Tibial nerve (tissue), 4 donors: Measurements from ENCODE around the gene PRKG1. TPM values are rescaled to one million over a fixed set of nuclear protein-coding genes. Genes with fewer than 3 reads are reported as not detected.

Experiments used
- DNase-seq, 2 donors: peaks; one replicate each; pipeline ENCODE4 v3.0.0-alpha.2; 2019; ENCODE audit warnings: low spot score in 2 of 2
- H3K27ac ChIP-seq, 4 donors: fragments of 200-600 bp; sonication (generic) in 3 of 4; one replicate each; pipeline ENCODE4 v1.5.1; 2017 to 2019; ENCODE audit warnings: mild to moderate bottlenecking in 1 of 4
- H3K27me3 ChIP-seq, 2 donors: fragments of 200-600 bp; sonication (generic) in 1 of 2; one replicate each; pipeline versions ENCODE4 v1.5.1 to v1.6.0; 2017 to 2019
- H3K36me3 ChIP-seq, 3 donors: fragments of 200-600 bp; sonication (generic); one replicate each; pipeline ENCODE4 v1.5.1; 2018 to 2019
- H3K4me1 ChIP-seq, 4 donors: fragments of 200-600 bp; sonication (generic) in 3 of 4; one replicate each; pipeline ENCODE4 v1.5.1; 2017 to 2019
- H3K4me3 ChIP-seq, 4 donors: fragments of 200-600 bp; sonication (generic) in 3 of 4; one replicate each; pipeline ENCODE4 v1.5.1; 2017 to 2019; ENCODE audit warnings: mild to moderate bottlenecking in 1 of 4, moderate library complexity in 1 of 4
- H3K9me3 ChIP-seq, 4 donors: fragments of 200-600 bp; sonication (generic) in 3 of 4; one replicate each; pipeline ENCODE4 v1.5.1; 2017 to 2019
- CTCF ChIP-seq, 5 experiments: fragments of 200-600 bp in 3 of 5; fragments of 450-650 bp in 2 of 5; sonication (generic) in 3 of 5; IDR thresholded peaks; one replicate each; pipeline ENCODE4 v1.5.1; 2016 to 2019; ENCODE audit warnings: antibody characterized with exemption in 5 of 5, mild to moderate bottlenecking in 3 of 5, moderate library complexity in 2 of 5
- EP300 ChIP-seq, 2 donors: sonication (generic); formaldehyde crosslinking; IDR thresholded peaks; one replicate each; pipeline ENCODE4 v1.6.1; 2017; ENCODE audit warnings: antibody characterized with exemption in 2 of 2, mild to moderate bottlenecking in 1 of 2
- POLR2A ChIP-seq, 2 donors: fragments of 450-650 bp; IDR thresholded peaks; one replicate each; pipeline ENCODE4 v1.6.1; 2017; ENCODE audit warnings: antibody characterized with exemption in 2 of 2, mild to moderate bottlenecking in 2 of 2, moderate library complexity in 2 of 2
- WGBS, 2 donors: methylation state at CpG; one replicate each; pipeline ENCODE4 v1.1.5; 2018; 5-methylcytosine and 5-hydroxymethylcytosine counted together
- total RNA-seq, 4 donors: library from RNA; depleted of rRNA; stranded (reverse); fragments of >200 nt; gene quantifications; one replicate each; pipeline ENCODE4 v1.1.0, GENCODE V29; 2016

PRKG1 gene
- total RNA-seq, 4 donors from 2014 or later, result 8.7 to 35.0 (median 14.8) TPM

- Histone ChIP-seq H3K9me3 (no peaks in the 10 kb centered on the region), H3K27me3 (no peaks in the 10 kb centered on the region), H3K4me1 (peaks cover 0 to 3% (median 0%) of the 10 kb centered on the region in 4 donors), H3K27ac (no peak overlapping the region), H3K4me3 (no peak overlapping the region), H3K36me3 (no peaks in the 10 kb centered on the region)
- no peak for DNase-seq
- TF ChIP-seq EP300 (IDR thresholded peaks at IDR 0.05), result no peak
- TF ChIP-seq POLR2A (IDR thresholded peaks at IDR 0.05), result no peak
- TF ChIP-seq CTCF (IDR thresholded peaks at IDR 0.05), result no peak
- WGBS, 2 donors, result 90 to 92% methylated on average over 5 of the region's 5 CpGs
Observed at GRCh38 chr10:51085204-51085603, 10.9 kb downstream of the PRKG1 start.

- Histone ChIP-seq H3K36me3 (no peaks in the 10 kb centered on the region), H3K4me3 (no peak overlapping the region), H3K4me1 (peaks cover 0 to 3% (median 0%) of the 10 kb centered on the region in 4 donors), H3K27ac (no peak overlapping the region), H3K27me3 (no peaks in the 10 kb centered on the region), H3K9me3 (no peaks in the 10 kb centered on the region)
- WGBS, 2 donors, result 84% methylated on average over 4 of the region's 4 CpGs
- no peak for TF ChIP-seq EP300 (IDR thresholded peaks at IDR 0.05)
- no peak for TF ChIP-seq POLR2A (IDR thresholded peaks at IDR 0.05)
- no peak for TF ChIP-seq CTCF (IDR thresholded peaks at IDR 0.05)
- DNase-seq, result no peak
Observed at GRCh38 chr10:51086710-51087109, 12.4 kb downstream of the PRKG1 start.

GRCh38 chr10:51087114-51087513 lies 12.8 kb downstream of the PRKG1 start:
- TF ChIP-seq POLR2A (IDR thresholded peaks at IDR 0.05), result no peak
- no peak for TF ChIP-seq CTCF (IDR thresholded peaks at IDR 0.05)
- no peak for TF ChIP-seq EP300 (IDR thresholded peaks at IDR 0.05)
- H3K27ac ChIP-seq, result no peak overlapping the region
- H3K4me1 ChIP-seq, result peaks cover 0 to 3% (median 0%) of the 10 kb centered on the region in 4 donors
- DNase-seq, result no peak
- H3K4me3 ChIP-seq, result no peak overlapping the region
- no peaks in the 10 kb centered on the region for H3K27me3 ChIP-seq
- no peaks in the 10 kb centered on the region for H3K36me3 ChIP-seq
- H3K9me3 ChIP-seq, result no peaks in the 10 kb centered on the region

GRCh38 chr10:51090190-51090589 lies 15.9 kb downstream of the PRKG1 start:
- Histone ChIP-seq H3K4me3 (no peak overlapping the region), H3K36me3 (no peaks in the 10 kb centered on the region), H3K27me3 (no peaks in the 10 kb centered on the region), H3K27ac (no peak overlapping the region), H3K9me3 (no peaks in the 10 kb centered on the region), H3K4me1 (peaks cover 0 to 8% (median 0%) of the 10 kb centered on the region in 4 donors)
- no peak for DNase-seq
- TF ChIP-seq CTCF (IDR thresholded peaks at IDR 0.05) (no peak), EP300 (IDR thresholded peaks at IDR 0.05) (no peak)

- H3K27ac ChIP-seq, result no peak overlapping the region
- DNase-seq, result peak; percentile 55 to 67
- 38 to 56% methylated on average over 2 of the region's 2 CpGs for WGBS, 2 donors
- H3K36me3 ChIP-seq, result no peaks in the 10 kb centered on the region
- H3K4me3 ChIP-seq, result no peak overlapping the region
- no peaks in the 10 kb centered on the region for H3K9me3 ChIP-seq
- no peaks in the 10 kb centered on the region for H3K27me3 ChIP-seq
- TF ChIP-seq POLR2A (IDR thresholded peaks at IDR 0.05) (no peak), EP300 (IDR thresholded peaks at IDR 0.05) (no peak), CTCF (IDR thresholded peaks at IDR 0.05) (no peak)
- H3K4me1 ChIP-seq, result peaks cover 0 to 8% (median 0%) of the 10 kb centered on the region in 4 donors
Observed at GRCh38 chr10:51092402-51092801, 18.1 kb downstream of the PRKG1 start.
